ENCODE data around the gene TMEM132C. TPM values are rescaled to one million over a fixed set of nuclear protein-coding genes. Genes with fewer than 3 reads are reported as not detected.
A peak's percentile ranks its signal among the peaks of the same experiment; 100 is the strongest.

TMEM132C gene
- total and polyA plus RNA-seq, 3 donors from 2014 or later: 2.9 to 5.5 (median 3.3) TPM

DNA sequence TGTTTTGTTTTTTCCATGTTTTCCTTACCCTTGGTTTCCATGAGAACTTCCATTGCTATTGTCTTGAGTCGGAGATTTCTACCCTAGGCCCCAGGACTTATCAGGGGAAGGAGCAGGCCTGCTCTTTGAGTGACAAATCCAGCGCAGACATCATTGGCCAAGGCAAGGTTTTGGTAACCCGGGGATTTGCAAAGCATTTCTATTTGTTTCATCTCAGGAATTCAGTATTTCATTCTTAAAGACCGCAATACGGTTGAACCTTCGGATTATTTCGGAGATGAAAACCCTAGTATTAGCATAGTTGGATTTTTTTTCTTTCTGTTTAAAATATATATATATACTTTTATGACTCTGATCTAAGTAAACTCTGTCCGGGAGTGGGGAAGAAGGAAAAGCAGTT is 62.0 kb downstream of the TMEM132C start:
- H3K36me3 ChIP-seq (ENCODE audit: low read depth, missing control alignments): no peaks in the 10 kb centered on the region
- no peak for TF ChIP-seq POLR2A (IDR thresholded peaks at IDR 0.05)
- TF ChIP-seq, protein P1, sequence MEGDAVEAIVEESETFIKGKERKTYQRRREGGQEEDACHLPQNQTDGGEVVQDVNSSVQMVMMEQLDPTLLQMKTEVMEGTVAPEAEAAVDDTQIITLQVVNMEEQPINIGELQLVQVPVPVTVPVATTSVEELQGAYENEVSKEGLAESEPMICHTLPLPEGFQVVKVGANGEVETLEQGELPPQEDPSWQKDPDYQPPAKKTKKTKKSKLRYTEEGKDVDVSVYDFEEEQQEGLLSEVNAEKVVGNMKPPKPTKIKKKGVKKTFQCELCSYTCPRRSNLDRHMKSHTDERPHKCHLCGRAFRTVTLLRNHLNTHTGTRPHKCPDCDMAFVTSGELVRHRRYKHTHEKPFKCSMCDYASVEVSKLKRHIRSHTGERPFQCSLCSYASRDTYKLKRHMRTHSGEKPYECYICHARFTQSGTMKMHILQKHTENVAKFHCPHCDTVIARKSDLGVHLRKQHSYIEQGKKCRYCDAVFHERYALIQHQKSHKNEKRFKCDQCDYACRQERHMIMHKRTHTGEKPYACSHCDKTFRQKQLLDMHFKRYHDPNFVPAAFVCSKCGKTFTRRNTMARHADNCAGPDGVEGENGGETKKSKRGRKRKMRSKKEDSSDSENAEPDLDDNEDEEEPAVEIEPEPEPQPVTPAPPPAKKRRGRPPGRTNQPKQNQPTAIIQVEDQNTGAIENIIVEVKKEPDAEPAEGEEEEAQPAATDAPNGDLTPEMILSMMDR (IDR thresholded peaks at IDR 0.05): no peak
- H3K4me3 ChIP-seq: no peak overlapping the region
- H3K27me3 ChIP-seq: no peaks in the 10 kb centered on the region
- 93 to 96% methylated on average over 8 of the region's 8 CpGs for WGBS, 2 donors
- peaks cover 4% of the 10 kb centered on the region for H3K4me1 ChIP-seq
- no peaks in the 10 kb centered on the region for H3K9me3 ChIP-seq
- intact Hi-C loops (cut with DNase I; ENCODE audit: low total_unique reads): no loop called here
- DNase-seq: no peak
- no peak overlapping the region for H3K27ac ChIP-seq

DNA sequence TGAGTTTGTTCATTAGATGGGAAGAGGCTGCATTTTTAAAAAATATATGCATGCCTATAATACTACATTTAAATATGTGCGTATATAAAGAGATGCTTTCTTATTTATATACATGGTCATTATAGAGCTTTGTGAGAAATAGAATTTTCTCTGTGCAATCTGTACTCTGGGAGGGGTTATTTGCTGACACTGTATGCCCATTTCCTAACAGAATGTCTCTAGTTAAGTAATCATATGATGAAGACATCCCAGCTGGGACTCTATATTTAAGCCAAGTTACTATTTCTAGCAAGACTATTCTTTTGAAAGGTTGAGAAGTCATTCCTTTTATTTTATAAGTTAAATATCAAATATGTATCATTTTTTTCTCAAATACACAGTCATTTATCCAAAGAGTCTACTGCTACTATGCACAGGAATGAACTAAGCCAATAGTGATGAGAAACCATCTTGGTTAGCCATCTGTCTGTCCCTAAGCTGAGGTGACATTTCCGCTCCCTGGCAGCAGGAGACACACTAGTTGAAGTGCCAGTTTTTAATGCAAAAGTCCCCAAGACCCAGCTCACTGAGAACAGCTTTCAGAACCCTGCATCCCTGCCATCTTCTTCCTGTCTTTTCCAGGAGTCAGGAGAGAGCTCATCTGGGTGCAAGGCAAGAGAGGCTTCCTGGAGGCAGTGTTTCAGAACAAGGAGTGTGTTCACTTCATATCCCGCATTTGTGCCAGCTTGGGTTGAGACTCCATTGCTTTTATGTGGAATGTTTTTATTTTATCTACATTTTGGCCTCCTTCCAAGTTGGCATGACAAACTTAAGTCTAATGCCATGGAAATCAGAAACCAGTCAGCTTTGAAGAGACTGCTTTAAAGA is 69.5 kb downstream of the TMEM132C start:
- Histone ChIP-seq H3K4me1 (peaks cover 36% of the 10 kb centered on the region), H3K27ac (peak overlapping the region in 1 of 2 donors; percentile 70), H3K9me3 (no peaks in the 10 kb centered on the region), H3K4me3 (no peak overlapping the region), H3K27me3 (no peaks in the 10 kb centered on the region), H3K36me3 (ENCODE audit: low read depth, missing control alignments) (no peaks in the 10 kb centered on the region)
- intact Hi-C loops (cut with DNase I; ENCODE audit: low total_unique reads): no loop called here
- TF ChIP-seq, protein P1 (IDR thresholded peaks at IDR 0.05): no peak
- no peak for DNase-seq
- 71 to 75% methylated on average over 3 of the region's 3 CpGs for WGBS, 2 donors

DNA sequence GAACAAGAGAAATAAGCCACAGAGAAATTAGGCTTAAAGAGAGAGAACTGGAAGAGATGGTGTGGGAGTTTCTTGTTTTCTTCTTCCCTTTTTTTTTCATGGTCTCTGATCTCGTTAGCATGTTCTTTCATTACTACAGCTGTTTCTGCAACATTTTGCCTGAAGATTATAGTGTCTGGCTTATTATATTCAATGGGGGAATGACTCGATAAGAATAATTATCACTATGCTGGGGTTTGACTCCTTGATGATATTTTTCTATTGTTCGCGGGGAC is 70.0 kb downstream of the TMEM132C start:
- Histone ChIP-seq H3K36me3 (ENCODE audit: low read depth, missing control alignments) (no peaks in the 10 kb centered on the region), H3K4me1 (peaks cover 36% of the 10 kb centered on the region), H3K27ac (peak overlapping the region in 1 of 2 donors; percentile 70), H3K4me3 (no peak overlapping the region), H3K9me3 (no peaks in the 10 kb centered on the region), H3K27me3 (no peaks in the 10 kb centered on the region)
- intact Hi-C loops (cut with DNase I; ENCODE audit: low total_unique reads): no loop called here
- WGBS, 2 donors: 21 to 25% methylated on average over 4 of the region's 4 CpGs
- no peak for DNase-seq
- TF ChIP-seq, protein P1 (IDR thresholded peaks at IDR 0.05): no peak

DNA sequence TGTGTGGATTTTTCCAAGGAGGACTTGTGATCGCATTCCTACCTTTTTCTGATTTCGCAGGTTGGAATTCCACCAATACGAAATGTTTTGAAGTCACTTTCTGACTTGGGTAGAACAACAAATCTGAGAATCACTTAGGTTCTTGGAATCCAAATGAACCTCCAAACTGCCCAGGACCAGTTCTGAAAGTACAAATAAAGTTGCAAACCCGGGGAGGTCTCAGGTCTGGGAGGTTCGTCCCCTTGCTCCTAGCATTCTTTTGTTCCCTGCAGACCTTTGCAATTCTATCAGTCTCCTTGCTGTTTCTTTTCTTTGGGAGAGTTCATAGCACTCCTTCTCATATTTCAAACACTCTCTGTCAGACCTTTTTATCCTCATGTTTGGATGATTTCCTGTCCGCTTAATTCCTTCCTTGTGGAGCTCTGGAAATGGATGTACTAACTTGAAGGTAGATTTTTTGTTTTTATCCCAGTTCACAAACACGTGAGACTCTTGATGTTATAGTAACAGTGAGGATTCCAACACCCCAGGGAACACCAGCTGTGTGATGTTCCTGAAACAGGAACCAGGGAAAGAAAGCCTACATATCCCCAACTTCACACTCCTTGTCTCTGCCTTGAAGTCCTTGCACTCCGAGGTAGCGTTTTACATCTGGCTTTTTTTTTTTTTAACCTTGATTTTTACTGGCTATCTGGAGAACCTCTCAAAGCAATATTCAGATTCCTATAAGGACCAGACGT is 70.6 kb downstream of the TMEM132C start:
- H3K36me3 ChIP-seq (ENCODE audit: low read depth, missing control alignments): no peaks in the 10 kb centered on the region
- intact Hi-C loops (cut with DNase I; ENCODE audit: low total_unique reads): no loop called here
- 21 to 37% methylated on average over 10 of the region's 10 CpGs for WGBS, 2 donors
- H3K27me3 ChIP-seq: no peaks in the 10 kb centered on the region
- H3K4me3 ChIP-seq: no peak overlapping the region
- DNase-seq: no peak
- TF ChIP-seq, protein P1 (IDR thresholded peaks at IDR 0.05): no peak
- no peak for TF ChIP-seq POLR2A (IDR thresholded peaks at IDR 0.05)
- peak overlapping the region in 1 of 2 donors; percentile 70 for H3K27ac ChIP-seq
- no peaks in the 10 kb centered on the region for H3K9me3 ChIP-seq
- peaks cover 36% of the 10 kb centered on the region for H3K4me1 ChIP-seq
